HG03457 (cell line): ENCODE results near the gene PIAS2.

Experiments used
- ATAC-seq: cut with Tn5 transposase; IDR thresholded peaks from one replicate; pipeline ENCODE4 v1.9.1; 2021; ENCODE audit warnings: moderate number of reproducible peaks; ENCODE audit not compliant: unreplicated experiment

The PIAS2 gene

DNA sequence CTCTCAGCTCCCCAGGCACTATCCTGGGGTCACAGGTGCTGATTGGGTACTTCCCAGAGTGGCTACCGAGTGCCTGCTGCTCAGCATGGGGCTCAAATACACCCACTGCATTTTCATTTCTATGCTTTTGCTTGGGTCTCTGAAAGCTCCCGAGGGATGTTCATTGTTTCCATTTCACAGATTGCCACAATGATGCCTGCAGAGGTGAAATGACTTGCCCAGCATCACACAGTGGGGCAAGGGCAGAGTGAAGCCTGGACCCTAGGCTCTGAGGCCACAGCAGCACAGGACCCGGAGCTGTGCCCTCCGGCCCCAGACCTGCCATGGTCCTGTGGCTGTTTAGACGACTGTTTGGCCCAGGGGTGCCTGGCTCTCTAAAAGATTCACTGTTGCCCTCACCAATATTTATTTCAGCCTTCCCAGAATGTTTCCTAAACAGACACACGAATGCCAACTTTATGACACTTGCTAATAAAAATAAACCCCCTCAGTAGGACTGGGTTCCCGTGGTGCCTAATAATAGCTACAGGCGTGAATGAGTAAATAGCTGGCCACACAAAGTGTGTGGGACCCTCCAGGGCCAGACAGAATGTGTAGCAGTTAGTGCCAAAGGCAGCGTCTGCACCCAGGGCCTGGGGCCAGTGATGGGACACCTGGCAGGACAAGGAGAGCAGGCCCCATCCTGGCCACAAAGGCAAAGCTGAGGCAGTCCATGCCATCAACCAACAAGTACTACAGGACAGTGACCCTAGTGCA, 149.0 kb downstream of the PIAS2 start:
- ATAC-seq = no peak

DNA sequence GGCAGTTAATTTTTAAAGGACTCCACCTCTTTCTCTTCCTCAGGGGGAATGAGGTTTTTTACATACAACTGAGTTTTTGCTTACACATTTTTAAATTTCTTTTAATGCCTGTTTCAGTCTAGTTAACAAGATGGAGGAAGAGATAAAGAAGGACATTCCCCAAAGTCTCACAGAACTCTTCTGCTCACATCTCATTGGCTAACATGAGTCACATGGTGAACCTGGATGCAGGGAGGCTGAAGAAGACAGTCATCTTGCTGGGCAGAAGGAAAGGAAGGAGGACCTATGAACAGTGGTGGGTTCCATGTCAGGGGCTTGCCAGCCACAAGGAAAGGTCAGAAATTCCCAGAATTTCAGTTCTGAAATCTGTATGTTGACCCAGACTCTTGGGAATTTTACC, 150.1 kb downstream of the PIAS2 start:
- ATAC-seq = no peak

DNA sequence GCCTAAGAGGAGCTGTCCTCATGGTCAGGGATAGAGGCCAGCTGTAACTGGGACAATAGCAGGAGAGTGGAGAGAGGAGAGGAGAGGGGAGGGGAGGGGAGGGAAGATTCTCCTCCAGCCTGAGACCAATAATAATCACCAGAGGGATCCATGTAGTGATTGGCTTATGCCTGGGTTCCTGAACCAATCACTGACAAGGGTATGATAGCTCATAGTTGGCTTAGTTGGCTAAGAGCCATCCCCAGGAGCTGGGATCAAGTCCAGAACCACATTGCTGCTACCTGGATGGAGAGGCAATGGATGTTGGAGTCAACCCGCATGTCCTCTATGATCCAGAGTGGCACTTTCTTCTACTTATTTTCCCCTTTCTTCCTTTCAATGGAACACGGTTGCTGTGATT, 152.7 kb downstream of the PIAS2 start:
- no peak for ATAC-seq

DNA sequence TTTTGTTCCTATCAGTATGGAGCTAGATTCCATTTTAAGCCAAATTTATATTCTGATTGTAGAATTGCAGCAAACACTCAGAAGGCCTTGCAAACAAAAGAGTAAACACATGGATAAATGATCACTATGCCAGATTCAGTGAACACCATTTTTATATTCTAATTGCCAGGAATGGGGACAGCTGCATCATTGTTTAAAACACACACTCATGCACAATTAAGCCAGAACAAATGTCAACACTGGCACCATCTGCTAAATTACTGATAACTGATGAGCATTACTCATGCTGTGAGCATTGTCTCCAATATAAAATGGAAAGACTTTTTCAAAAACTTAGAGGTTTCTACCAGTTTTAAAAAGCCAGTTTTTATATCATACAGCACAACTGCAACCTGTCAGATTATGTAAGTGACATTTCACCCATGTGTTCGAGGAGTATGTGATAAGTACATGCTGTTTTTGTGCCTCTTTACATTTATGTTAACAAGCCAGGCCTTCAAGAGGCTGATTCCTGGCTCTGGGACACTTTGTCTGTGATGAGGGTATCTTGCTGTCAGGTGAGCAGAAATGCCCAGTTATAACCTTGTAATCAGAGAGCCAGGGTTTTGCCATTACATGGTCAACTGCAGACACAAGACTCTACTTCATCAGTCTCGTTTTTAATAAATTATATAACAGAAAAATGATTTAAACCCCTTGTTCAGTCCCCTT, 156.1 kb downstream of the PIAS2 start:
- no peak for ATAC-seq

DNA sequence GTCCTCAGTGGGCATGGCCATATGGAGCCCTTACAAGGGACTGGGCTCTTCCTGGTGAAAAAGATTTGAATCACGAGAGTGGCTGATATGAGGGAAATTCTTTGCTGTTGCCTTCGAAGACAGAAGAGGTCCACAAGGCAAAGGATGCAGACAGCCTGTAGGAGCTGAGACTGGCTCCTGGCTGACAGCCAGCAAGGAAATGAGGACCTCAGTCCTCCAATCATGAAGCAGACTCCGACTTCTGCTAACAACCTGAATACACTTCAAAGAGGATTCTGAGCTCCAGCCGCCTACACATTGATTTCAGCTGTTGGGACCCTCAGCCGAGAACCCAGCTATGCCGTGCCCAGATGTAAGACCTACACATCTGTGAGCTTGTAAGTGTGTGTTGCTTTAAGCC, 157.4 kb downstream of the PIAS2 start:
- no peak for ATAC-seq

DNA sequence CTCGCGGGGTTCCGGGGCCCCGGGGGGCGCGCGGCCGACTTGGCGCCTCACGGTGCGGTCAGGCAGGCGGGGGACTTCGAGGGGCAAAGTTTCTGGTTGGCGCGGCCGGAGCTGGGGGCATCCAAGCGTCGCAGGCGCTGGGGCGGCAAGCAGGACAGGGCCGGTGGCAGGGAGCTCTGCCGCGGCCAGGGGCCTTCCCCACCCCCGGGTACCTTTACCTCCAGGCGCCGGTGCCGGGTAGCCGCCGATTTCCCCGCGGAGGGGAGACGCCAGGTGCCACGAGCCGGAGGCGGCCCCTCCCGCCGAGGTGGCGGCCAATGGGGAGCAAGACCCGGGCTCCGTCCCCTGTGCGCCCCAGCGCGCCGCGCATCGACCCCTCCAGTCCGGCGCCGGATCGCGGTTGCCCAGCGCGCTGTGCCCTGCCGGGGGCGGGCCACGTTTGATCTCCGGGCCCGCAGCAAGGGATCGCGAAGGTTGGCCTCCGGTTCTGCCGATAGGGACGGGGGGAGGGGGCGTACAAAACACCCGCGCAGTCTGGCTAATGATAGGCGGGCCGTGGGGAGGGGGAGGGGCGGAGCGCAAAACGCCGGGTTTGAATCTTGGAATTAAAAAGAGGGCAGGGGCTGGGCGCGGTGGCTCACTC, 160.6 kb downstream of the PIAS2 start, which contains the start of gene ST8SIA5:
Gene ST8SIA5, minus strand, starts transcription at position 495 of the 643 bp plus-strand sequence. CDS start 545 bp downstream, outside the sequence.
- ATAC-seq = no peak

DNA sequence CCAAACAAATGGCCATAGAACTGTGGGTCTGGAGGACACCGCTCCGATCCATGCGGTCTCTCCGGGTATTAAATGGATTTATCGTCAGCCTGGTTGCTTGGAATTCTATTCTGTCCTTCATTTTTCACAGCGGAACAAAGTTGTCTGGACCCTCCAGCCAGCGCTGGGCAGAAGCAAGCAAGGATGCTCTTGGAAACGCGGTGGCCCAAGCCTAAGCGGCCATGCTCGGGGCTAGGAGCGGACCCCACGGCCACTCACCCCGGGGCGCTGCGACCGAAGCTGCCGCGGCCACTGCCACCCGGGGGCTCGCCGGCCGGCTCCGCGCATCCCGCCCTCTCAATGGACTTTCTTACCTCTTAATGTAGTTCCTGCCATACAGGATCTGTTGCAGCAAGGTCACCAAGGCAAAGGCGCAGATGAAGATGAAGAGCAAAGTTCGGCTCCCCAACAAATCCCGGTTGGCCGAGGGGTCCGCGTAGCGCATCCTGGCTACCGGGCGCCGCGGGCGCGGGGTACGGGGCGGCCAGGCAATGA, 161.2 kb downstream of the PIAS2 start:
- ATAC-seq = no peak

DNA sequence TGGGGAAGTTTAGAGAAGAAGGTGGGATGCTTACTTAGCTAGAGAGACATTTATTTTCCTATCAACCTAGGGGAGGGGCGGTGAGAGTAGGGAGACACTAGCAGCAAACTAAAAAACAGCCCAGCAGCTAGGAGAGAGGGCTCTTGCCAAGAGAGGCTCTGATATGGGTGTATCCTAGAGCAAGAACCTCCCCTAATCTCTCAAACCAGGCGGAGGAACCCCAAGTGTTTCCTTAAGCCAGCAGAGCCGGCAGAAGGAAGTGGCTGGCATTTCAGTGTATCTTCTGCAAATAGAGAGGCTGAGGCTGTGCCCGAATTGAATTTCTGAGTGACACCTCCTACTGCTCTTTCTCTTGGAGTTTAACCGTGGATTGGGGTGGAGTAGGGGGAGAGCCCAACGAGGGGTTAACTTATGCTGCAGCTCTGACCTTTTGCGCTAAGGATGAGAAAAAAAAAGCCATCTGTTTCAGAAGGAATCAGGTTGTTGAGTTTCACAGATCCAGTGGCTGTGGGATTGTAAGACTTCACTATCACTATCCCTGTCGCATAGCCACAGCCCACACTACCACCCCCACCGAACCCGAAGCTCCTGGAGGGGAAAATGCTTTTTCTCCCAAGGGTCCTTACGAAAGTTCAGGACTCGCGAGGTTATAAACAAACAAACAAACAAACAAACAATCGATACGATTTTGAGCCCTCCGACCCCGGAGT, 161.8 kb downstream of the PIAS2 start:
- no peak for ATAC-seq

DNA sequence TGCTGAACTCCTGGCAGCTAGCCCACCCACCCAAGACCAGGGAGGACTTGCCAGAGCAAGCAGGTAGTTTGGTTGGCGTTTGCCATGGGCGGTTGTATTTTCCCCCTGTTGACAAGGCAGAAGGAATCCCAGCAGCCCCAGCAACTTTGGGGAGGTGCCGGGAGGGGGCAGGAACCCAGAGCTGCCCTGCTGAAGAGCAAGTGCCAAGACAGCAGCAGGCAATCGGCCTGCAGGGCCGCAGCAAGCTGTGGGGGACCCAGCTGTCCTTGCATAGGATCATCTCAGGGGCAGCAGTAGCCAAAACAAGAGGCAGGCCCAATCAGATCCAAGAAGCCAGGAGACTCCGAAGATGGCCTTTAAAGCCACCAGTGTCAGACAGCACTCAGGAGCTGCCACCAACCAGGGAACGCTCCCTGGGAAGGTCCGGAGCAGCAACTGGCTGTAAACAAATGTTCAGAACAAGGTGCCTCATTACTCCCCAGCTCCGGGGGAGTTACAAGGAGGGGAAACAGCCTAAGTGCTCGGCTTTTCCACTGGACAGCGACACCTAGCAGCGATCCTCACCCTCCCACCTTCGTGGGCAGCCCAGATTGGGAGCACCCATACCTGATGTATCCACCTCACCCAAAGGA, 162.5 kb downstream of the PIAS2 start:
- no peak for ATAC-seq

DNA sequence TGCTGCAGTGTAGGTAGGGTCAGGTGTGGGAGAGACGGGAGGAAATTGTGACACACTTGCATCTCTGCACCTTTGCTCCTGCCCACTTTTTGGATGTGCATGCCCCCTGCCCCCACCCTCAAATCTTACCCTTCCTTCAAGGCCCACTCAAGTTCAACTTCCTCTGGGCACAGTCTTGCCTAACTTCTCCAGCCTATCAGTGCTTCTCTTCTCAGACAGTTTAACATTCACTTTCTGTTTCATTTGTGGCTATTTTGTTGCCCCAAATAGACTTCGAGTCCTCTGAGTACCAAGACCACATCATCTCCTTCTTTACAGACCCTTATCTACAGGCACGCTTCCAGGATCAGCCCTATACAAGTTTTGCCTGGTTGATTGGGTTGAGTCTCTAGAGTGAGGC, 163.1 kb downstream of the PIAS2 start:
- ATAC-seq = no peak
